Activated T-cell treated with anti-CD3 and anti-CD28 coated beads, Interleukin-2, amount 50 U/mL, for 1 hour (primary cell): Measurements from ENCODE around the gene SYAP1.
"Not testable (repeated sequence)": the region's sequence is repeated elsewhere in the genome, so short reads cannot be mapped to it uniquely, and the experiment has no call there.

Experiments
- DNase-seq: peaks from one replicate; pipeline ENCODE4 v3.0.0-alpha.2; 2020

The SYAP1 gene

DNA sequence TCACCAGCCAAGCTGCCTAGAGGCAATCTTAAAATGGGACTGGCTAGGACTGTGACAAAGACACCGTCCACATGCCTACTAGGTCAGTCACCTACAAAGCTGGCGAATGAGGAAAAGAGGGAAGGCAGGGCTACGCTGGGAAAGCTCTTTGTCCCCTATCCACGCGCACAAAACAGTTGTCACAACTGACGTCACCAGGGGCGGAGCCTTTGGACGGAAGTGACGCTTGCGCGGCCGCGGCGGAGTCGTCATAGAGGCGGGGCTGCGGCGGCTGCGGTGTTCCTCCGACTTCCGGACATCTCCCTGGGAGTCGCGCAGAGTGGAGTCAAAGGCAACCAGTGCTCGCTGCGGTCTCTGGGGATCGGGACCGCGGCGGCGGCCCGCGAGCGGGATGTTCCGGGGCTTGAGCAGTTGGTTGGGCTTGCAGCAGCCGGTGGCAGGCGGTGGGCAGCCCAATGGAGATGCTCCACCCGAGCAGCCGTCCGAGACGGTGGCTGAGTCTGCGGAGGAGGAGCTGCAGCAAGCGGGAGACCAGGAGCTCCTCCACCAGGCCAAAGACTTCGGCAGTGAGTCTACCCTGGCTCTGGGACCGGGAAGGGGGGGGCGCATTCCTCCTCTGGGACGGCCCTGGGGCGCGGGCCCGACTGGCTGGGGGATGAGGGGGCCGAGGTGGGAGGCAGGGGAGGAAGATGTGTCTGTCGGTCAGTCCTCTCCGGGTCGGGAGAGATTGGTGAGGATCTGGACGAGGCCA is at the start of gene SYAP1:
Gene SYAP1, plus strand, starts transcription at position 279 of the 751 bp plus-strand sequence. Its CDS starts 113 bp downstream, at position 392.
- peak; percentile 99 for DNase-seq

DNA sequence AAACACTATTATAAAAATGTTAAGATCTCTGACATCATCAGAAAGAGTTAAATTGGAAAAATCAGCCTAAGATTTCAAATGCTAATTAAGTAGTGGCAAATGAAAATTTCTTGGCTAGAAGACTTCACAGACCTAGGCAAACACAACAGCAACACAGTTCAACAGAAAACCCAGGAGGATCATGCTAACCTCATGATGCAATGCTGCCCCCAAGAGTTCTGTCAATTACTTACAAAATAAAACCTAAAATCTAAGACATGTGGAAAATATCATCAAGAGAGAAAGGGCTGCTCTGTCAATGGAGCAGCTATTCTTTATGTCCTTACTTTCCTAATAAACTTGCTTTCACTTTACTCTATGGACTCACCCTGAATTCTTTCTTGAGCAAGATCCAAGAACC is 48.4 kb upstream of the SYAP1 start:
- DNase-seq: no peak

DNA sequence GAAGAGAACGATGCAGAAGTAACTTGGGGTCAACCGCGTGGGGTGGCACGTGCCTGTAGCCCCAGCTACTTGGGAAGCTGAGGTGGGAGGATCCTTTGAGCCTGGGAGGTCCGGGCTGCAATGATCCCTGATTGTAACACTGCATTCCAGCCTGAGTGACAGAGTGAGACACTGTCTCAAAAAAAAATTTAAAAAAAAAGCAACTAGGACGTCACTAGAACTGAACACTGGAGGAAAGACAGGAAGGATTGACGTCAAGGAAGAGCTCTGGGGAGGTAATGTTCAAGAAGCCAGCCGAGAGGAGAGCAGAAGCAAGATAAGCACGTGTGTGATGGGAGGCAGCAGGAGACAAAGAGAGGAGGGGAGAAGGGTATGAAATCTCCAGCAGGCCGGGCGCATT is 40.7 kb upstream of the SYAP1 start:
- DNase-seq: no peak

GRCh38 chrX:16683007-16683664 is 36.3 kb upstream of the SYAP1 start:
- no peak for DNase-seq

DNA sequence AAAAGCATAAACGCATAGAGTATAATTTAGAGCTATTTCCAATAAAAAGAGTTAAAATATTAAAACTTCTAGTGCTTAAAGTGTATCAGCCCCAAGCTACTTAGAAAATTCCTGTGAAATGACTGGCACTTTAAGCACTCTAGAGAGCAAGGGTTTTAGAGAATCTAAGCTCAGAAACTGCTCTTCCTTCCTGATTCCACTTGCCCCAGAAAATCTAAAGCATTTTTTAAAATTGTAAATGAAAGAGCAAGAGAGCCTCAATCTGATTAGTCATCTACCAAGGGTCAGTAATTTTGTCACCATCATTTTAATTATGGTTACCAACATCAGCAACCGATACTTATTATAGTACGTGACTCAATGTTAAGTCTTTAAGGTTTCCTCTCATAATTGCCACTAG is 31.9 kb upstream of the SYAP1 start:
- no peak for DNase-seq

- DNase-seq: peak; percentile 75
Observed at GRCh38 chrX:16695079-16695676, 24.2 kb upstream of the SYAP1 start.

DNA sequence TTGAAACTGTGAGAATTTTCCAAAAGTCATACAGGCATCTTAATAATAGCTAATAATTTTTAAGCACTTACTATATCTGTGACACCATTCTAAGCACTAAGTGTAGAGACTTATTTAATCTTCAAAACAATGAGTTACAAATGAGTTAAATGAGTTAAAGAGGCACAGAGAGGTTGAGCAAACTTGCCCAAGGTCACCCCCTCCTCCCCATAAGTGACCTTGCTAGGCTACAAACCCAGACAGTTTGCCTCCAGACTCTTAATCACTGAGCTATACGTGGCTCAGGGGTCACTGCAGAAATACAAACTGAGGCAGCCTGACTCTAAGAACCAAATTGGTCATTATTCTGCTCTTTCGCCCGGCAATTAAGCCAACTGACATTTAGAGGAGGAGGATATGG is 22.5 kb upstream of the SYAP1 start:
- no peak for DNase-seq

DNA sequence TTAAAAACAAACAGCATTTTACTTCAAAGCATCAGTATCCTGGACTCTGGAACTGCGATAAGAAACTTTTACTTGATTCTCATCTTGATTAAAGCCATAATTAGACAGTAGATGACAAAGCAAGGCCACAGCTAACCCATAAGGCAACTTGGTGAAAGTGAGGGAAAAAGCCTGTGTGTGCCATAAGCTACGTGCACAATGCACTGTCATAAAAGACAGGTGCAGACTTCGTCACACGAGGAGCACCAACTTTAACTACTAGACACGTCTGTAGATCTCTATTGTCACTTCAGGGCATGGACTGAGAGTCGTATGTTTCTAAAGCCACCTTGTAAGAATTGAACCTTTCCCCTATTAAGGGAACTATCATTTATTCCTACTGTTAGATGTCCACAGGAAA is 20.0 kb upstream of the SYAP1 start:
- DNase-seq: no peak

DNA sequence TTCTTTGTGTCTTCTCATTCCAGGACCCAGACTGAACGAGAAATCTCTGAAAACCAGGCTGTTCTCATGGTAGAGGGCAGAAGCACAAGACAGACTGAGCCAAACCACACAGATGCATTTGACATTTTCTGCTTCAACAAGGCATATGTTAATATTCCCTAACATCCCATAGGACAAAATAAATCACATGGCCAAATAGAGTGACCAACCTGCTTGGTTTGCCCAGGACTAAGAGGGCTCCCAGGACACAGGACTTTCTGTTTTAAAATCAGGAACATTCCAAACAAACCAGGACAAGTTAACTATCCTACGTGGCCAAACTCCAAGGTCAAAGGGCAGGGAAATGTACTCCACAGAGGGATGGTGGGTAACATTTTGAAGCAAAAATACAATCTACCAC is 18.7 kb upstream of the SYAP1 start:
- no peak for DNase-seq

GRCh38 chrX:16702700-16703599 is 16.5 kb upstream of the SYAP1 start:
- no peak for DNase-seq

DNA sequence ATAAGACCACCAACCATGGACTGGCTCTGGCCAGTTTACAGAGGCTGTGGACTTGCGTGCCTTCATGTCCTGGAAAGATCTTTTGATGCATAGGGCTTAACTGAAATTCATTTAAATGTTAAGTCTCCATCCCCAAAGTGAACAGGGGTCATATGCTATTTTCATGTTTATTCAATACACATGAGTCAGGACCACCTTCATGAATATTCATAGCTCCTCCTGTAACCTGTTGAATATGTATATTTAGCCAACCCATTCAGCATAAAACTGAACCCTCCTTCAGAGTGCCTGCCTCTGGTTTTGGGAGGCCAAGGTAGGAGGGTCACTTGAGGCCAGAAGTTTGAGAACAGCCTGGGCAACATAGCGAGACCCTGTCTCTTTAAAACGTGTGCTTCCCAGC is 14.0 kb upstream of the SYAP1 start:
- no peak for DNase-seq

DNA sequence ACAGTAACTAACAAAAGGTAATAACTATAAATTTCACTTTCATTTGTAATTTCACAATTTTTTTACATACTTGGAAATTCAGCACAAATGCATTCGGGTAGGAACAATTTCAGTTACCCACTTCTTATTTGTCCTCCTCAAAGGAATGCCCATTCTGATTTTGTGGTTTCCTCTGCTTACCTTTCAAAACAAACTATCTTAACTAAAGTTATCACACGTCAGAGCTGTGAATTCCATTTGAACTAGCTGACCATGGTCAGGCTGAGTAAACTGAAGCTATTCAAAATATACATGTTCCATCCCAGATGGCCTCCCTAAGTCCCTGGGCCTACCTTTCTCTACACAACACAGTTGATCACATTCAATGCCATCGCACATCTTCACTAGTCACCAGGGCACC is 11.4 kb upstream of the SYAP1 start:
- no peak for DNase-seq

GRCh38 chrX:16711219-16711811 is 8.1 kb upstream of the SYAP1 start:
- DNase-seq: no peak

- DNase-seq: peak; percentile 32
Observed at GRCh38 chrX:16711893-16712547, 7.4 kb upstream of the SYAP1 start.

- DNase-seq: peak; percentile 57
Observed at GRCh38 chrX:16712548-16713155, 6.8 kb upstream of the SYAP1 start, which contains the start of gene CTPS2. Gene CTPS2 (minus strand): TSS chrX:16712669. CDS start chrX:16702902, 9,767 bp downstream.

- no peak for DNase-seq
Observed at GRCh38 chrX:16714504-16714903, 4.9 kb upstream of the SYAP1 start.

DNA sequence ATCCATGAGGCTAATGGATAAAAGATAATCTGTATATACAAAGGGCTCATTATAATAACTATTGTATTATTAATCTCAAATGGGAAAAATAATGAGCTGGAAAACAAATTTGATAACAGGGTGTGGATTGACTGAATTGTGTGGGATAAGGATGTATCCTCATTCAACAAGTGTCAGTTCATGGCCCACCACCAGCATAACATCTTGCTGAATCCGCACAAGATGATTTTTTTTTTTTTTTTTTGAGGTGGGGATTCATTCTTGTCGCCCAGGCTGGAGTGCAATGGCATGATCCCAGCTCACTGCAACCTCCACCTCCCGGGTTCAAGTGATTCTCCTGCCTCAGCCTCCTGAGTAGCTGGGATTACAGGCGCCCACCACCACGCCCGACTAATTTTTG is 3.8 kb upstream of the SYAP1 start:
- DNase-seq: not testable (repeated sequence)

- not testable (repeated sequence) for DNase-seq
Observed at GRCh38 chrX:16716451-16716850, 3.0 kb upstream of the SYAP1 start.

DNA sequence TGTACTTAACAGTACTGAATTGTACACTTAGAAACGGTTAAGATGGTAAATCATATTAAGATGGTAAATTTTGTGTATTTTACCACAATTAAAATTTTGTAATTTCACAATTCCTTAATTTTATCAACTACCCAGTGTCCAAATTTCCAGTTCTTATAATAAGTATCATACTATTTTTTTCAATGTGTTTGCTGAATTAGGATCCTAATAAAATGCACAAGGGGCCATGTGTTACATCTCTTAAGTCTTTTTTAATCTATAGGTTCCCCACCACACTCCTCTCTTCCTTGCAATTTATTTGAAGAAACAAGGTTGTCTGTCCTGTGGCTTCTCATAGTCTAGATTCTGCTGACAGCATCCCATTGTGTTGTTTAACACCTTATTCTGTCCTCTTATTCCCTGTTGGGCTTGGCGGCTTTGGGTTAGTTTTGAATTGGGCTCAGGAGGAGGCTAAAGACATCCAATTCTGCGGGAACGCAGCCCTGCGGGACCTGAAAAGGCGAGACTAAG is 533 bp upstream of the SYAP1 start:
- DNase-seq: no peak

DNA sequence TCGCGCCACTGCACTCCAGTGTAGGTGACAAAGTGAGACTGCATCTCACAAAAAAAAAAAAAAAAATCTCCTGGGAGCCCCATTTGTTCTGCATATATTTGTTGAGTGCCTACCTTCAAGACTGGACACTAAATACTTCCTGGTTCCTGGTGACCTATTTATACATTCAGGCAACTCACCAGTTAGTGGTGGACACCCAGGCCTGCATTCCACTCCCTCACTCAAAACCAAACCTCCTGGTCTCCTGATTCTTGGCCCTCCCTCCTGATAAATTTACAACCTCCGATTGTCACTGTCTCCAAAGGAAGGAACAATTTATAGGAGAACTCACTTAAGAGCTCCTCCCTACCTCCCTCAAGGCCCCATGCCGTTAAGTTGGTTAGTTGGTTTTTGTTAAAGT is 3.1 kb downstream of the SYAP1 start:
- no peak for DNase-seq

DNA sequence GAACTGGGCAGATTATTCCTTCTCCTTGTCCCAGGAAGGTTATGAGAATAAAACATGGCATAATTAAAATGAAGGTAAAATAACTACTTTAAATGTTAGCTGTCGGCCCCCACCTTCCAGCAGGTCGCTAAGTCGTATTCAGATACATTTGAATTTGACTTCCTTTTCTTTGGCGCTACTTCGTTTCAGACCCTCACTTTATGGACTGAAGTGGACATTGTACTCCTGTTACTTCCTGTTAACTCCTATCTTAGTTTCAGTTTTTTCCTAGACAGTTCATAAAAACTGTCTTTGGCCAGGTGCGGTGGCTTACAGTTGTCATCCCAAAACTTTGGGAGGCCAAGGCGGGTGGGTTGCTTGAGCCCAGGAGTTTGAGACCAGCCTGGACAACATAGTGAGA is 5.7 kb downstream of the SYAP1 start:
- no peak for DNase-seq
